GM23338 (cell line): Measurements from ENCODE around the gene C1orf50. TPM values are rescaled to one million over a fixed set of nuclear protein-coding genes. Genes with fewer than 3 reads are reported as not detected.

Experiments
- ATAC-seq: fragments of 200-7000 bp; cut with Tn5 transposase; 3 replicates; pipeline ENCODE4 v1.9.1; 2020
- DNase-seq: peaks from one replicate; pipeline ENCODE4 v3.0.0-alpha.2; 2015; ENCODE audit warnings: low spot score
- H2AFZ ChIP-seq: fragments of 200-600 bp; sonication (generic); 2 replicates; pipeline ENCODE4 v1.8.0; 2016; ENCODE audit warnings: antibody characterized with exemption, mild to moderate bottlenecking, moderate library complexity
- H3F3A ChIP-seq: fragments of 200-600 bp; sonication (generic); replicated peaks from 2 replicates; pipeline ENCODE4 v1.8.0; 2017; ENCODE audit warnings: antibody characterized with exemption, mixed run types, low read depth
- H3K27ac ChIP-seq: fragments of 200-600 bp; sonication (generic); 2 replicates; pipeline ENCODE4 v1.6.1; 2016; ENCODE audit warnings: low read depth
- H3K27me3 ChIP-seq: fragments of 200-600 bp; sonication (generic); 2 replicates; pipeline ENCODE4 v1.8.0; 2016; ENCODE audit warnings: mild to moderate bottlenecking, mixed run types, moderate library complexity; ENCODE audit not compliant: insufficient read depth
- H3K36me3 ChIP-seq: fragments of 200-600 bp; sonication (generic); 2 replicates; pipeline ENCODE4 v1.8.0; 2016; ENCODE audit warnings: mild to moderate bottlenecking; ENCODE audit not compliant: insufficient read depth
- H3K4me1 ChIP-seq: fragments of 200-600 bp; sonication (generic); 2 replicates; pipeline ENCODE4 v1.8.0; 2016; ENCODE audit warnings: mild to moderate bottlenecking, moderate library complexity; ENCODE audit not compliant: insufficient read depth
- H3K4me2 ChIP-seq: fragments of 200-600 bp; sonication (generic); 2 replicates; pipeline ENCODE4 v1.7.1; 2017; ENCODE audit warnings: mixed run types
- H3K4me3 ChIP-seq: fragments of 200-600 bp; sonication (generic); 2 replicates; pipeline ENCODE4 v1.6.1; 2016; ENCODE audit warnings: mixed run types
- H3K79me2 ChIP-seq: fragments of 200-600 bp; sonication (generic); replicated peaks from 2 replicates; pipeline ENCODE4 v1.8.0; 2017; ENCODE audit warnings: mild to moderate bottlenecking; ENCODE audit not compliant: insufficient read depth
- H3K9me2 ChIP-seq: fragments of 200-600 bp; sonication (generic); 2 replicates; pipeline ENCODE4 v1.8.0; 2017; ENCODE audit not compliant: insufficient read depth
- H4K20me1 ChIP-seq: fragments of 200-600 bp; sonication (generic); replicated peaks from 2 replicates; pipeline ENCODE4 v1.8.0; 2017; ENCODE audit warnings: mild to moderate bottlenecking; ENCODE audit not compliant: insufficient read depth
- H3K27ac Mint-ChIP-seq: 2 replicates; pipeline ENCODE4 v1.8.0; 2020; ENCODE audit warnings: inconsistent platforms, mild to moderate bottlenecking, moderate library complexity, mixed read lengths
- H3K27me3 Mint-ChIP-seq: 3 replicates; pipeline ENCODE4 v1.8.0; 2022; ENCODE audit warnings: low read depth, mild to moderate bottlenecking, moderate library complexity, mixed read lengths, inconsistent platforms; ENCODE audit not compliant: insufficient read depth, poor library complexity
- H3K36me3 Mint-ChIP-seq: 3 replicates; pipeline ENCODE4 v1.8.0; 2021; ENCODE audit warnings: low read depth, mild to moderate bottlenecking, inconsistent platforms, moderate library complexity, mixed read lengths
- H3K4me1 Mint-ChIP-seq: 3 replicates; pipeline ENCODE4 v1.8.0; 2020; ENCODE audit warnings: mild to moderate bottlenecking, inconsistent platforms, mixed read lengths
- H3K4me3 Mint-ChIP-seq: 3 replicates; pipeline ENCODE4 v1.8.0; 2021; ENCODE audit warnings: moderate library complexity, mild to moderate bottlenecking, inconsistent platforms, mixed read lengths
- H3K9me3 Mint-ChIP-seq: 3 replicates; pipeline ENCODE4 v1.8.0; 2020; ENCODE audit warnings: moderate library complexity, mild to moderate bottlenecking, inconsistent platforms, mixed read lengths
- CREB1 ChIP-seq: fragments of 250-450 bp; sonication (Bioruptor Pico); IDR thresholded peaks from 2 replicates; pipeline ENCODE4 v1.5.0; 2020; ENCODE audit warnings: low read depth, mild to moderate bottlenecking, moderate library complexity
- EZH2 ChIP-seq: fragments of 200-600 bp; sonication (generic); IDR thresholded peaks from one replicate; pipeline ENCODE4 v1.8.0; 2017; ENCODE audit warnings: antibody characterized with exemption, mild to moderate bottlenecking, low read depth; ENCODE audit not compliant: unreplicated experiment
- EZH2phosphoT487 ChIP-seq: fragments of 200-600 bp; sonication (generic); IDR thresholded peaks from one replicate; pipeline ENCODE4 v1.8.1; 2018; ENCODE audit warnings: antibody characterized with exemption; ENCODE audit not compliant: unreplicated experiment
- JUNB ChIP-seq: IDR thresholded peaks from one replicate; pipeline ENCODE4 v1.6.1; 2016; ENCODE audit warnings: antibody characterized with exemption; ENCODE audit not compliant: unreplicated experiment
- NANOG ChIP-seq: IDR thresholded peaks from 2 replicates; pipeline ENCODE4 v1.6.1; 2016; ENCODE audit warnings: antibody characterized with exemption, borderline replicate concordance
- POLR2AphosphoS5 ChIP-seq: IDR thresholded peaks from 2 replicates; pipeline ENCODE4 v1.6.1; 2016; ENCODE audit warnings: antibody characterized with exemption, low read depth
- STAT1 ChIP-seq: IDR thresholded peaks from one replicate; pipeline ENCODE4 v1.6.1; 2016; ENCODE audit warnings: antibody characterized with exemption; ENCODE audit not compliant: unreplicated experiment
- ZNF114 ChIP-seq: fragments of 250-450 bp; sonication (Bioruptor Pico); IDR thresholded peaks from 2 replicates; pipeline ENCODE4 v1.5.0; 2020; ENCODE audit warnings: mild to moderate bottlenecking, moderate library complexity
- ZNF331 ChIP-seq: fragments of 250-450 bp; sonication (Bioruptor Pico); IDR thresholded peaks from 2 replicates; pipeline ENCODE4 v1.5.0; 2020; ENCODE audit warnings: low read depth, mild to moderate bottlenecking, moderate library complexity
- polyA plus RNA-seq: library from polyadenylated mRNA; unstranded; fragments of >200 nt; fragmentation: Nextera tagmentation; extraction: Ambion mirVana; gene quantifications from 2 replicates; pipeline ENCODE4 v1.2.1, GENCODE V29; 2016
- total RNA-seq: library from RNA; depleted of rRNA; stranded (reverse); fragments of >200 nt; shearing (Covaris generic); gene quantifications from 2 replicates; pipeline ENCODE4 v1.2.3, GENCODE V29; 2014
- TF ChIP-seq, protein P1 (sequence below): fragments of 250-450 bp; sonication (Bioruptor Pico); IDR thresholded peaks from 2 replicates; pipeline ENCODE4 v1.5.0; 2020; ENCODE audit warnings: mild to moderate bottlenecking, moderate library complexity
- TF ChIP-seq, protein P2 (sequence below): IDR thresholded peaks from one replicate; pipeline ENCODE4 v1.6.1; 2018; ENCODE audit warnings: antibody characterized with exemption; ENCODE audit not compliant: unreplicated experiment
- TF ChIP-seq, protein P3 (sequence below): IDR thresholded peaks from 2 replicates; pipeline ENCODE4 v1.6.1; 2016; ENCODE audit warnings: antibody characterized with exemption
- TF ChIP-seq, protein P4 (sequence below), 2 experiments: fragments of 200-600 bp in 1 of 2; sonication (generic) in 1 of 2; conservative IDR thresholded peaks; 2 replicates each; pipeline versions ENCODE4 v1.5.1 to v1.6.1; 2016 to 2017; ENCODE audit warnings: antibody characterized with exemption in 2 of 2, low read depth in 2 of 2, mild to moderate bottlenecking in 2 of 2, moderate library complexity in 1 of 2

C1orf50 gene
- total and polyA plus RNA-seq, 2 experiments from 2014 or later: 4.4 to 4.7 TPM

DNA sequence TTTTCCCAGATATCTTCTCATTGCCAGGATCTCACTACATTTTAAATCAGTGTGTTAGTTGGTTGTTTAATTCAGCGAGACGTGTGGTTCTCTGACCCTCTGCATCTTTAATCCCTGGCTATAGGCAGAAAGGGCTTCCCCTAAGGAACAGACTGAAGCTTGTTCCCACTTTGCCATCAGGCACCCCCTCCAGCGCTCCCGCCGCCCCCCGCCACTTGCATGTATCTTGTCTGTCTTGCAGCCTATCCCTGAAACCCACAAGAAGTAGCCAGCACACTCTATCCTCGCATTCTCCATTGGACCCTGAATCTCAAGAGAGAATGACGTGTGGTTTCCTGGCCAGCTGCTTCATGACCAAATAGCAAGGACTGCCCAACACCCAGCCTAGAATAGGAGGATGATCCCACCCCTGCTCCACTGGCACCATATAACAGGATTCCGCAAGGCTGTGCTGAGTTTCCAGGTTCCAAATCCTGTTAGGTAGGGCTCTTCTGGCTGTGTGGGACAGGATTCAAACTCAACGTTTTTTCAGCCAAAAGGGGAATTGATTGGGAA lies 34.8 kb upstream of the C1orf50 start:
- peaks cover 2% of the 10 kb centered on the region; the same call in 1 of the 3 replicates for H3K36me3 Mint-ChIP-seq
- no peak overlapping the region for H3K4me3 Mint-ChIP-seq
- no peak overlapping the region for H3K4me3 ChIP-seq
- no peak overlapping the region for H2AFZ ChIP-seq
- DNase-seq (no peak), ATAC-seq (no peak)
- H3K27ac ChIP-seq: no peak overlapping the region
- H3F3A ChIP-seq: no peaks in the 10 kb centered on the region
- H3K4me2 ChIP-seq: no peak overlapping the region
- H3K27ac Mint-ChIP-seq: no peak overlapping the region
- no peaks in the 10 kb centered on the region for H3K36me3 ChIP-seq
- peaks cover 12% of the 10 kb centered on the region for H3K4me1 Mint-ChIP-seq
- H3K27me3 Mint-ChIP-seq: peaks cover 7% of the 10 kb centered on the region
- no peaks in the 10 kb centered on the region for H4K20me1 ChIP-seq
- H3K79me2 ChIP-seq: no peaks in the 10 kb centered on the region
- TF ChIP-seq, protein P1, sequence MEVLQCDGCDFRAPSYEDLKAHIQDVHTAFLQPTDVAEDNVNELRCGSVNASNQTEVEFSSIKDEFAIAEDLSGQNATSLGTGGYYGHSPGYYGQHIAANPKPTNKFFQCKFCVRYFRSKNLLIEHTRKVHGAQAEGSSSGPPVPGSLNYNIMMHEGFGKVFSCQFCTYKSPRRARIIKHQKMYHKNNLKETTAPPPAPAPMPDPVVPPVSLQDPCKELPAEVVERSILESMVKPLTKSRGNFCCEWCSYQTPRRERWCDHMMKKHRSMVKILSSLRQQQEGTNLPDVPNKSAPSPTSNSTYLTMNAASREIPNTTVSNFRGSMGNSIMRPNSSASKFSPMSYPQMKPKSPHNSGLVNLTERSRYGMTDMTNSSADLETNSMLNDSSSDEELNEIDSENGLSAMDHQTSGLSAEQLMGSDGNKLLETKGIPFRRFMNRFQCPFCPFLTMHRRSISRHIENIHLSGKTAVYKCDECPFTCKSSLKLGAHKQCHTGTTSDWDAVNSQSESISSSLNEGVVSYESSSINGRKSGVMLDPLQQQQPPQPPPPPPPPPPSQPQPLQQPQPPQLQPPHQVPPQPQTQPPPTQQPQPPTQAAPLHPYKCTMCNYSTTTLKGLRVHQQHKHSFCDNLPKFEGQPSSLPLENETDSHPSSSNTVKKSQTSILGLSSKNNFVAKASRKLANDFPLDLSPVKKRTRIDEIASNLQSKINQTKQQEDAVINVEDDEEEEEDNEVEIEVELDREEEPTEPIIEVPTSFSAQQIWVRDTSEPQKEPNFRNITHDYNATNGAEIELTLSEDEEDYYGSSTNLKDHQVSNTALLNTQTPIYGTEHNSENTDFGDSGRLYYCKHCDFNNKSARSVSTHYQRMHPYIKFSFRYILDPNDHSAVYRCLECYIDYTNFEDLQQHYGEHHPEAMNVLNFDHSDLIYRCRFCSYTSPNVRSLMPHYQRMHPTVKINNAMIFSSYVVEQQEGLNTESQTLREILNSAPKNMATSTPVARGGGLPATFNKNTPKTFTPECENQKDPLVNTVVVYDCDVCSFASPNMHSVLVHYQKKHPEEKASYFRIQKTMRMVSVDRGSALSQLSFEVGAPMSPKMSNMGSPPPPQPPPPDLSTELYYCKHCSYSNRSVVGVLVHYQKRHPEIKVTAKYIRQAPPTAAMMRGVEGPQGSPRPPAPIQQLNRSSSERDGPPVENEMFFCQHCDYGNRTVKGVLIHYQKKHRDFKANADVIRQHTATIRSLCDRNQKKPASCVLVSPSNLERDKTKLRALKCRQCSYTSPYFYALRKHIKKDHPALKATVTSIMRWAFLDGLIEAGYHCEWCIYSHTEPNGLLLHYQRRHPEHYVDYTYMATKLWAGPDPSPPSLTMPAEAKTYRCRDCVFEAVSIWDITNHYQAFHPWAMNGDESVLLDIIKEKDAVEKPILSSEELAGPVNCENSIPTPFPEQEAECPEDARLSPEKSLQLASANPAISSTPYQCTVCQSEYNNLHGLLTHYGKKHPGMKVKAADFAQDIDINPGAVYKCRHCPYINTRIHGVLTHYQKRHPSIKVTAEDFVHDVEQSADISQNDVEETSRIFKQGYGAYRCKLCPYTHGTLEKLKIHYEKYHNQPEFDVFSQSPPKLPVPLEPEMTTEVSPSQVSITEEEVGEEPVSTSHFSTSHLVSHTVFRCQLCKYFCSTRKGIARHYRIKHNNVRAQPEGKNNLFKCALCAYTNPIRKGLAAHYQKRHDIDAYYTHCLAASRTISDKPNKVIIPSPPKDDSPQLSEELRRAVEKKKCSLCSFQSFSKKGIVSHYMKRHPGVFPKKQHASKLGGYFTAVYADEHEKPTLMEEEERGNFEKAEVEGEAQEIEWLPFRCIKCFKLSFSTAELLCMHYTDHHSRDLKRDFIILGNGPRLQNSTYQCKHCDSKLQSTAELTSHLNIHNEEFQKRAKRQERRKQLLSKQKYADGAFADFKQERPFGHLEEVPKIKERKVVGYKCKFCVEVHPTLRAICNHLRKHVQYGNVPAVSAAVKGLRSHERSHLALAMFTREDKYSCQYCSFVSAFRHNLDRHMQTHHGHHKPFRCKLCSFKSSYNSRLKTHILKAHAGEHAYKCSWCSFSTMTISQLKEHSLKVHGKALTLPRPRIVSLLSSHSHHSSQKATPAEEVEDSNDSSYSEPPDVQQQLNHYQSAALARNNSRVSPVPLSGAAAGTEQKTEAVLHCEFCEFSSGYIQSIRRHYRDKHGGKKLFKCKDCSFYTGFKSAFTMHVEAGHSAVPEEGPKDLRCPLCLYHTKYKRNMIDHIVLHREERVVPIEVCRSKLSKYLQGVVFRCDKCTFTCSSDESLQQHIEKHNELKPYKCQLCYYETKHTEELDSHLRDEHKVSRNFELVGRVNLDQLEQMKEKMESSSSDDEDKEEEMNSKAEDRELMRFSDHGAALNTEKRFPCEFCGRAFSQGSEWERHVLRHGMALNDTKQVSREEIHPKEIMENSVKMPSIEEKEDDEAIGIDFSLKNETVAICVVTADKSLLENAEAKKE (CRISPR knock-in tag): no peak
- TF ChIP-seq, protein P2, sequence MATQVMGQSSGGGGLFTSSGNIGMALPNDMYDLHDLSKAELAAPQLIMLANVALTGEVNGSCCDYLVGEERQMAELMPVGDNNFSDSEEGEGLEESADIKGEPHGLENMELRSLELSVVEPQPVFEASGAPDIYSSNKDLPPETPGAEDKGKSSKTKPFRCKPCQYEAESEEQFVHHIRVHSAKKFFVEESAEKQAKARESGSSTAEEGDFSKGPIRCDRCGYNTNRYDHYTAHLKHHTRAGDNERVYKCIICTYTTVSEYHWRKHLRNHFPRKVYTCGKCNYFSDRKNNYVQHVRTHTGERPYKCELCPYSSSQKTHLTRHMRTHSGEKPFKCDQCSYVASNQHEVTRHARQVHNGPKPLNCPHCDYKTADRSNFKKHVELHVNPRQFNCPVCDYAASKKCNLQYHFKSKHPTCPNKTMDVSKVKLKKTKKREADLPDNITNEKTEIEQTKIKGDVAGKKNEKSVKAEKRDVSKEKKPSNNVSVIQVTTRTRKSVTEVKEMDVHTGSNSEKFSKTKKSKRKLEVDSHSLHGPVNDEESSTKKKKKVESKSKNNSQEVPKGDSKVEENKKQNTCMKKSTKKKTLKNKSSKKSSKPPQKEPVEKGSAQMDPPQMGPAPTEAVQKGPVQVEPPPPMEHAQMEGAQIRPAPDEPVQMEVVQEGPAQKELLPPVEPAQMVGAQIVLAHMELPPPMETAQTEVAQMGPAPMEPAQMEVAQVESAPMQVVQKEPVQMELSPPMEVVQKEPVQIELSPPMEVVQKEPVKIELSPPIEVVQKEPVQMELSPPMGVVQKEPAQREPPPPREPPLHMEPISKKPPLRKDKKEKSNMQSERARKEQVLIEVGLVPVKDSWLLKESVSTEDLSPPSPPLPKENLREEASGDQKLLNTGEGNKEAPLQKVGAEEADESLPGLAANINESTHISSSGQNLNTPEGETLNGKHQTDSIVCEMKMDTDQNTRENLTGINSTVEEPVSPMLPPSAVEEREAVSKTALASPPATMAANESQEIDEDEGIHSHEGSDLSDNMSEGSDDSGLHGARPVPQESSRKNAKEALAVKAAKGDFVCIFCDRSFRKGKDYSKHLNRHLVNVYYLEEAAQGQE: no peak
- TF ChIP-seq ZNF331 (CRISPR knock-in tag) (no peak), JUNB (no peak), CREB1 (CRISPR knock-in tag) (no peak), POLR2AphosphoS5 (no peak), STAT1 (no peak), ZNF114 (CRISPR knock-in tag) (no peak), NANOG (no peak), EZH2phosphoT487 (no peak), EZH2 (no peak)
- TF ChIP-seq, protein P3, sequence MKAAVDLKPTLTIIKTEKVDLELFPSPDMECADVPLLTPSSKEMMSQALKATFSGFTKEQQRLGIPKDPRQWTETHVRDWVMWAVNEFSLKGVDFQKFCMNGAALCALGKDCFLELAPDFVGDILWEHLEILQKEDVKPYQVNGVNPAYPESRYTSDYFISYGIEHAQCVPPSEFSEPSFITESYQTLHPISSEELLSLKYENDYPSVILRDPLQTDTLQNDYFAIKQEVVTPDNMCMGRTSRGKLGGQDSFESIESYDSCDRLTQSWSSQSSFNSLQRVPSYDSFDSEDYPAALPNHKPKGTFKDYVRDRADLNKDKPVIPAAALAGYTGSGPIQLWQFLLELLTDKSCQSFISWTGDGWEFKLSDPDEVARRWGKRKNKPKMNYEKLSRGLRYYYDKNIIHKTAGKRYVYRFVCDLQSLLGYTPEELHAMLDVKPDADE: no peak
- TF ChIP-seq, protein P4, sequence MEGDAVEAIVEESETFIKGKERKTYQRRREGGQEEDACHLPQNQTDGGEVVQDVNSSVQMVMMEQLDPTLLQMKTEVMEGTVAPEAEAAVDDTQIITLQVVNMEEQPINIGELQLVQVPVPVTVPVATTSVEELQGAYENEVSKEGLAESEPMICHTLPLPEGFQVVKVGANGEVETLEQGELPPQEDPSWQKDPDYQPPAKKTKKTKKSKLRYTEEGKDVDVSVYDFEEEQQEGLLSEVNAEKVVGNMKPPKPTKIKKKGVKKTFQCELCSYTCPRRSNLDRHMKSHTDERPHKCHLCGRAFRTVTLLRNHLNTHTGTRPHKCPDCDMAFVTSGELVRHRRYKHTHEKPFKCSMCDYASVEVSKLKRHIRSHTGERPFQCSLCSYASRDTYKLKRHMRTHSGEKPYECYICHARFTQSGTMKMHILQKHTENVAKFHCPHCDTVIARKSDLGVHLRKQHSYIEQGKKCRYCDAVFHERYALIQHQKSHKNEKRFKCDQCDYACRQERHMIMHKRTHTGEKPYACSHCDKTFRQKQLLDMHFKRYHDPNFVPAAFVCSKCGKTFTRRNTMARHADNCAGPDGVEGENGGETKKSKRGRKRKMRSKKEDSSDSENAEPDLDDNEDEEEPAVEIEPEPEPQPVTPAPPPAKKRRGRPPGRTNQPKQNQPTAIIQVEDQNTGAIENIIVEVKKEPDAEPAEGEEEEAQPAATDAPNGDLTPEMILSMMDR (conservative IDR thresholded peaks at IDR 0.05; ENCODE audit: low read depth in 2 of 2): no peak
- H3K9me2 ChIP-seq: no peaks in the 10 kb centered on the region
- H3K4me1 ChIP-seq: no peaks in the 10 kb centered on the region
- H3K27me3 ChIP-seq: no peaks in the 10 kb centered on the region
- H3K9me3 Mint-ChIP-seq: no peaks in the 10 kb centered on the region
